ENCODE results near the gene TPSD1.
"Not testable (repeated sequence)": the region's sequence is repeated elsewhere in the genome, so short reads cannot be mapped to it uniquely, and the experiment has no call there.

The TPSD1 gene

GRCh38 chr16:1245452-1246020, 10.3 kb upstream of the TPSD1 start:
- Mint-ChIP-seq H3K4me3 (no peak overlapping the region), H3K9me3 (no peaks in the 10 kb centered on the region), H3K27ac (no peak overlapping the region), H3K36me3 (ENCODE audit: low read depth) (no peaks in the 10 kb centered on the region), H3K4me1 (ENCODE audit: low read depth) (peaks cover 5% of the 10 kb centered on the region), H3K27me3 (peaks cover 4% of the 10 kb centered on the region)

GRCh38 chr16:1247903-1248537, 7.8 kb upstream of the TPSD1 start:
- not testable (repeated sequence) for H3K36me3 Mint-ChIP-seq (ENCODE audit: low read depth); H3K4me3 Mint-ChIP-seq; H3K4me1 Mint-ChIP-seq (ENCODE audit: low read depth); H3K27ac Mint-ChIP-seq; H3K9me3 Mint-ChIP-seq; H3K27me3 Mint-ChIP-seq

GRCh38 chr16:1249031-1249755, 6.7 kb upstream of the TPSD1 start:
- not testable (repeated sequence) for H3K27ac Mint-ChIP-seq; H3K9me3 Mint-ChIP-seq; H3K36me3 Mint-ChIP-seq (ENCODE audit: low read depth); H3K27me3 Mint-ChIP-seq; H3K4me3 Mint-ChIP-seq; H3K4me1 Mint-ChIP-seq (ENCODE audit: low read depth)

- not testable (repeated sequence) for H3K4me3 Mint-ChIP-seq; H3K27ac Mint-ChIP-seq; H3K36me3 Mint-ChIP-seq (ENCODE audit: low read depth); H3K27me3 Mint-ChIP-seq; H3K4me1 Mint-ChIP-seq (ENCODE audit: low read depth); H3K9me3 Mint-ChIP-seq
Observed at GRCh38 chr16:1253701-1254364, 2.0 kb upstream of the TPSD1 start.

DNA sequence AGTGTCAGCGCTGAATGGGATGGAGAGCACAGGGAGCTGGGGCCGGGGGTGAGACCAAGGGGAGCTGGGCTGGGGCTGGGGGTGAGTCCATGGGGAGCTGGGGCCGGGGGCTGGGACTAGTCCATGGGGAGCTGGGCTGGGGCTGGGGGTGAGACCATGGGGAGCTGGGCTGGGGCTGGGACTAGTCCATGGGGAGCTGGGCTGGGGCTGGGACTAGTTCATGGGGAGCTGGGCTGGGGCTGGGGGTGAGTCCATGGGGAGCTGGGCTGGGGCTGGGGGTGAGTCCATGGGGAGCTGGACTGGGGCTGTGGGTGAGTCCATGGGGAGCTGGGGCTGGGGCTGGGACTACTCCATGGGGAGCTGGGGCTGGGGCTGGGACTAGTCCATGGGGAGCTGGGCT, 1.0 kb upstream of the TPSD1 start:
- H3K4me1 Mint-ChIP-seq (ENCODE audit: low read depth); H3K36me3 Mint-ChIP-seq (ENCODE audit: low read depth); H3K27me3 Mint-ChIP-seq; H3K27ac Mint-ChIP-seq; H3K9me3 Mint-ChIP-seq; H3K4me3 Mint-ChIP-seq: not testable (repeated sequence)

DNA sequence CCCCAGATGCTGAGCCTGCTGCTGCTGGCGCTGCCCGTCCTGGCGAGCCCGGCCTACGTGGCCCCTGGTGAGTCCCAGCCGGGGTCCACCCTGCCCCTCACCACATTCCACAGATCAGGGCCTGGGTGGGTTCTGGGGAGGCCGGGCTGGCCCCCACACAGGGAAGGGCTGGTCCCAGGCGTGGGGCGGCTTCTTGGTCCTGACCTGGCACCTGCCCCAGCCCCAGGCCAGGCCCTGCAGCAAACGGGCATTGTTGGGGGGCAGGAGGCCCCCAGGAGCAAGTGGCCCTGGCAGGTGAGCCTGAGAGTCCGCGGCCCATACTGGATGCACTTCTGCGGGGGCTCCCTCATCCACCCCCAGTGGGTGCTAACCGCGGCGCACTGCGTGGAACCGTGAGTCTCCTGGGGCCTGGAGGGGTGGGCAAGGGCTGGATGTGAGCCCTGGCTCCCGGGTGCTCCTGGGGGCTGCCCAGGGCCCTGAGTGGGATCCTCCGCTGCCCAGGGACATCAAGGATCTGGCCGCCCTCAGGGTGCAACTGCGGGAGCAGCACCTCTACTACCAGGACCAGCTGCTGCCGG, 516 bp downstream of the TPSD1 start:
- H3K4me3 Mint-ChIP-seq; H3K27ac Mint-ChIP-seq; H3K4me1 Mint-ChIP-seq (ENCODE audit: low read depth); H3K36me3 Mint-ChIP-seq (ENCODE audit: low read depth); H3K9me3 Mint-ChIP-seq: not testable (repeated sequence)
- H3K27me3 Mint-ChIP-seq, result peaks cover 15% of the 10 kb centered on the region

DNA sequence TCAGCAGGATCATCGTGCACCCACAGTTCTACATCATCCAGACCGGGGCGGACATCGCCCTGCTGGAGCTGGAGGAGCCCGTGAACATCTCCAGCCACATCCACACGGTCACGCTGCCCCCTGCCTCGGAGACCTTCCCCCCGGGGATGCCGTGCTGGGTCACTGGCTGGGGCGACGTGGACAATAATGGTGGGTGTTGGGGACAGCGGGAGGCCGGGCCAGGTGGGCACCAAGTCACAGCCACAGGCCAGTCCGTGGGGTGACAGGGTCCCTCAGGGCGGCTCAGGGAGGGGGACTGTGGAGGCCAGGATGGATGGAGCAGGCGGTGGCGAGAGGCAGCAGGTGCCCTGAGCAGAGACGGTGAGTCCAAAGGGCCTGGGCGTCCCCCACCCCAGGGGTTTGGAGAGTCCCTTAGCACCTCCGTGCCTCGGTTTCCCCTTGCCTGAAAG, 1.0 kb downstream of the TPSD1 start:
- H3K27ac Mint-ChIP-seq, result no peak overlapping the region

GRCh38 chr16:1257561-1258224, 1.8 kb downstream of the TPSD1 start:
- H3K9me3 Mint-ChIP-seq, result no peaks in the 10 kb centered on the region
- no peak overlapping the region for H3K4me3 Mint-ChIP-seq
- H3K27me3 Mint-ChIP-seq, result peaks cover 22% of the 10 kb centered on the region
- H3K4me1 Mint-ChIP-seq (ENCODE audit: low read depth), result peaks cover 5% of the 10 kb centered on the region
- H3K27ac Mint-ChIP-seq, result no peak overlapping the region
- no peaks in the 10 kb centered on the region for H3K36me3 Mint-ChIP-seq (ENCODE audit: low read depth)

More for the DNA sequence above, 1.0 kb downstream of the TPSD1 start:
- Mint-ChIP-seq H3K4me3 (no peak overlapping the region), H3K36me3 (ENCODE audit: low read depth) (no peaks in the 10 kb centered on the region), H3K4me1 (ENCODE audit: low read depth) (peaks cover 5% of the 10 kb centered on the region), H3K9me3 (no peaks in the 10 kb centered on the region), H3K27me3 (peaks cover 17% of the 10 kb centered on the region)

GRCh38 chr16:1258225-1258600, 2.3 kb downstream of the TPSD1 start:
- Mint-ChIP-seq H3K27me3 (peaks cover 22% of the 10 kb centered on the region), H3K4me1 (ENCODE audit: low read depth) (peaks cover 5% of the 10 kb centered on the region), H3K27ac (no peak overlapping the region), H3K36me3 (ENCODE audit: low read depth) (no peaks in the 10 kb centered on the region), H3K9me3 (no peaks in the 10 kb centered on the region), H3K4me3 (no peak overlapping the region)

- no peaks in the 10 kb centered on the region for H3K36me3 Mint-ChIP-seq (ENCODE audit: low read depth)
- peaks cover under 1% of the 10 kb centered on the region for H3K9me3 Mint-ChIP-seq
- H3K27ac Mint-ChIP-seq, result no peak overlapping the region
- no peak overlapping the region for H3K4me3 Mint-ChIP-seq
- peaks cover 5% of the 10 kb centered on the region for H3K4me1 Mint-ChIP-seq (ENCODE audit: low read depth)
- peaks cover 22% of the 10 kb centered on the region for H3K27me3 Mint-ChIP-seq
Observed at GRCh38 chr16:1258906-1259759, 3.3 kb downstream of the TPSD1 start.

DNA sequence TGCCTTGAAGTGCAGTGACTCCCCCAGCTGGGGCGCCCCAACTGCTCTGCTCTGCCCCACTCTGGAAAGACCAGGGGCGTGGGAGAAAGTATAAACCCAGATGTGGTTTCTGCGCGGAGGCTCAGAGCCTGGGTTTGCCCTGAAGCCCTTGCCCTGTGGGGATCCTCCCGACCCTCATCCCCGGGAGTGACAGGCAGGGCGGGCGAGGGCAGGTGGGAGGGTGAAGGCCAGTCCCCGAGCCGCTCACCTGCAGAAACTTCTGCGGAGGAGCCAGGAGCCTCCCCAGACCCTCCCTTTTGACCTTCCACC, 3.8 kb downstream of the TPSD1 start:
- Mint-ChIP-seq H3K4me3 (no peak overlapping the region), H3K9me3 (peaks cover 6% of the 10 kb centered on the region), H3K27ac (no peak overlapping the region), H3K36me3 (ENCODE audit: low read depth) (no peaks in the 10 kb centered on the region), H3K27me3 (peaks cover 22% of the 10 kb centered on the region), H3K4me1 (ENCODE audit: low read depth) (peaks cover 5% of the 10 kb centered on the region)

DNA sequence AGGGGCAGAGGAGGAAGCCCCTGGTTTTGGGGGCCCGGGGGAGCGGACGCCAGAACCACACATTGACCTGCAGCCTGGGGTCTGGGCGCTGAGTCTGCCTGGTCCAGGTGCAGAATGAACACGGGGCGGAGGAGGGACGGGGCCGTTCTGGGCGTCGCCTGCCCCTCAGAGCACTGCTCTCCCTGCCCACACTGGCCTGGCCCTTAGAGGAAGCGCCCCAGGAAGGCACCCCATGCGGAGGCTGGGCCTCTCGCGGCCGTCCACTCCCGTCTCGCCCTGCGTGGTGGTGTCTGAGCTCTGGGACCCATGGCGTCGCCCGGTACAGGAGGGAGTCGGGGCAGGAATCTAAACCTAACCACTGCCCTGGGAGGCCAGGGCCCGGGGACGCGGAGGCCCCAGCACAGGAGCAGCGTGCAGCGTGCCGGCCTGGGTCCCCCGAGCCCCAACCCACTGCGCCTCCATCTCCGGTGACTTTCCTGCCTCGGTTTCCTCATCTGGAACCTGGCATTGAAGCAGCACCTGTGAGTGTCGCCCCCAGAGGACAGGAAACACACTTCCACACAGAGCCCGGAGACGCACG, 4.3 kb downstream of the TPSD1 start:
- no peaks in the 10 kb centered on the region for H3K36me3 Mint-ChIP-seq (ENCODE audit: low read depth)
- peaks cover 5% of the 10 kb centered on the region for H3K4me1 Mint-ChIP-seq (ENCODE audit: low read depth)
- no peak overlapping the region for H3K27ac Mint-ChIP-seq
- peaks cover 22% of the 10 kb centered on the region for H3K27me3 Mint-ChIP-seq
- peaks cover 9% of the 10 kb centered on the region for H3K9me3 Mint-ChIP-seq
- H3K4me3 Mint-ChIP-seq, result no peak overlapping the region

DNA sequence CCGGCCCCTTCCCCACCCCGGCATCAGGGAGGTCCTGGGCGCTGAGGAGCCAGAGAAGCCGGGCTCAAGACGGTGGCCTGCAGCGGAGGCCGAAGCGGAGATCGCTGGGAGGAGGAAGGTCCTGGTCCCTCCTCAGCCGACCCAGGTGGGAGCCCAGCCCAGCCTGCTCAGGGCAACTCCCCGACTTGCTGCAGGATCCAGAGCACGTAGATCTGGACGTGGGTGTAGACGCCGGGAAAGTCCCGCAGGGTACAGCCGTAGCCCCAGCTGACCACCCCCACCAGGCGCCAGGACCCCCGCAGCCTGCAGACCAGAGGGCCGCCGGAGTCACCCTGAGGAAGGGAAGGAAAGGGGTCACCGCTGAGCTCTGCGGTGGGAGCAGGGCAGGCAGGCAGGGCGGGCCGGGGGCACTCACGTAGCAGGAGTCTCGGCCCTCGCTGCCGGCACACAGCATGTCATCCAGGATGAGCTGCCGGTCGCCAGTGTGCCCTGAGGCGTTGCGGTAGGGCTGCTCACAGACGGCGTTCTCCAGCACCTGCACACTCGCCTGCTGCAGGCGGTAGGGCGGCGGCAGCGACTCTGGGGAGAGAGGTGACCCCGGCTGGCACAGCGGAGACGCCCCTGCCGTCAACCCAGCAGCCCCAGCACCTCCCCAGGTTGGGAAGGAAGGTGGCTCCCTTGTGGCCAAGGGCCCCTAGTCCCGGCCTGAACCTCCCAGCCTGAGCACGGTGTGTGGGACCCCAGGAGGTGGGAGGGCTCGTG, 5.4 kb downstream of the TPSD1 start:
- H3K4me3 Mint-ChIP-seq, result no peak overlapping the region

More for the DNA sequence above, 5.4 kb downstream of the TPSD1 start:
- Mint-ChIP-seq H3K36me3 (ENCODE audit: low read depth) (no peaks in the 10 kb centered on the region), H3K27me3 (peaks cover 22% of the 10 kb centered on the region), H3K27ac (no peak overlapping the region), H3K4me1 (ENCODE audit: low read depth) (peaks cover 5% of the 10 kb centered on the region), H3K9me3 (peaks cover 9% of the 10 kb centered on the region)

All from stimulated activated naive CD8-positive, alpha-beta T cell treated with anti-CD3 and anti-CD28 coated beads, Interleukin-15, Interleukin-2, amounts not matched to agents 100 ng/mL and 50 ng/mL, for 24 hours (primary cell).